OCI-LY3 (cell line): ENCODE results near the gene LCOR.

Source experiments
- CTCF ChIP-seq: fragments of 200-600, 300-600 bp; sonication (generic); IDR thresholded peaks from 2 replicates; pipeline ENCODE4 v1.5.1; 2014; ENCODE audit warnings: antibody characterized with exemption, low read length, low read depth
- EZH2phosphoT487 ChIP-seq: fragments of 200-600 bp; shearing (Covaris generic); IDR thresholded peaks from 2 replicates; pipeline ENCODE4 v1.6.1; 2018; ENCODE audit warnings: antibody characterized with exemption, mixed run types, low read depth

DNA sequence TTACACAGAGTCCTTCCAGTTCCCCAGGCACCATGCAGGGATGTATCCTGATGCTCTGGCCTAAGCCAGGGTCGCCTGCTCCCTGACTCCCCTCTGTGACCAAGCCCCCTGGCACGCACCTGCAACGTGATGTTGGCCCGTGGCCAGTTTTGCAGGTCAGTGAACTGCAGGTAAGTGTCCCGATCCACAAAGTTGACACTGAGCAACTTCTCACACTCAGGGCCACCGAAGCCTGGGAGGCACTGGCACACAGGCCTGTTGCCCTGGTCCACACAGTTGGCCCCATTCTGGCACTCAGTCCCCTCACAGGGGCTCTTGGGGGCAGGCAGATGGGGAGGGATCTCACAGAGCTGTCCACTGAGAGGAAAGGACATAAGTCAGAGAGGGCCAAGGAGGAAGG lies 174.3 kb downstream of the LCOR start:
- TF ChIP-seq CTCF (no peak), EZH2phosphoT487 (no peak)
